Neural progenitor cell (in vitro differentiated cells): ENCODE measurements around the gene PLPPR2. TPM values are rescaled to one million over a fixed set of nuclear protein-coding genes. Genes with fewer than 3 reads are reported as not detected.

Source experiments
- DNase-seq: peaks from one replicate; pipeline ENCODE4 v3.0.0-alpha.2; 2016; ENCODE audit warnings: low spot score
- H2AFZ ChIP-seq: fragments of 200-600 bp; sonication (generic); replicated peaks from 2 replicates; pipeline ENCODE4 v1.6.1; 2016; ENCODE audit warnings: antibody characterized with exemption
- H3F3A ChIP-seq: fragments of 200-600 bp; sonication (generic); 2 replicates; pipeline ENCODE4 v1.6.1; 2016; ENCODE audit warnings: antibody characterized with exemption, low read depth
- H3K27ac ChIP-seq: fragments of 200-600 bp; sonication (generic); 2 replicates; pipeline ENCODE4 v1.5.1; 2016; ENCODE audit warnings: mild to moderate bottlenecking
- H3K27me3 ChIP-seq: fragments of 200-600 bp; sonication (generic); 2 replicates; pipeline ENCODE4 v1.6.1; 2016; ENCODE audit warnings: mild to moderate bottlenecking, moderate library complexity
- H3K36me3 ChIP-seq: fragments of 200-600 bp; sonication (generic); 2 replicates; pipeline ENCODE4 v1.5.1; 2016
- H3K4me1 ChIP-seq: fragments of 200-600 bp; sonication (generic); 2 replicates; pipeline ENCODE4 v1.6.1; 2016; ENCODE audit warnings: mixed run types
- H3K4me2 ChIP-seq: fragments of 200-600 bp; sonication (generic); 2 replicates; pipeline ENCODE4 v1.6.1; 2016
- H3K4me3 ChIP-seq: fragments of 200-600 bp; sonication (generic); 2 replicates; pipeline ENCODE4 v1.5.1; 2016
- H3K79me2 ChIP-seq: fragments of 200-600 bp; sonication (generic); 2 replicates; pipeline ENCODE4 v1.6.1; 2016; ENCODE audit warnings: low read depth
- H3K9ac ChIP-seq: fragments of 200-600 bp; sonication (generic); 2 replicates; pipeline ENCODE4 v1.6.1; 2016
- H3K9me3 ChIP-seq: fragments of 200-600 bp; sonication (generic); 2 replicates; pipeline ENCODE4 v1.5.1; 2016; ENCODE audit warnings: low read depth
- H4K20me1 ChIP-seq: fragments of 200-600 bp; sonication (generic); 2 replicates; pipeline ENCODE4 v1.6.1; 2016; ENCODE audit warnings: low read depth
- H3K27ac Mint-ChIP-seq: 3 replicates; pipeline ENCODE4 v1.8.0; 2021; ENCODE audit warnings: mixed read lengths
- H3K27me3 Mint-ChIP-seq: 2 replicates; pipeline ENCODE4 v1.8.0; 2022; ENCODE audit warnings: low read depth, mild to moderate bottlenecking, inconsistent platforms, moderate library complexity, mixed read lengths; ENCODE audit not compliant: insufficient read depth
- H3K36me3 Mint-ChIP-seq: 3 replicates; pipeline ENCODE4 v1.8.0; 2021; ENCODE audit warnings: mixed read lengths
- H3K4me1 Mint-ChIP-seq: 3 replicates; pipeline ENCODE4 v1.8.0; 2021; ENCODE audit warnings: mixed read lengths
- H3K4me3 Mint-ChIP-seq: 3 replicates; pipeline ENCODE4 v1.8.0; 2021; ENCODE audit warnings: mild to moderate bottlenecking, moderate library complexity, mixed read lengths
- H3K9me3 Mint-ChIP-seq: 3 replicates; pipeline ENCODE4 v1.8.0; 2020; ENCODE audit warnings: mixed read lengths
- CTCF ChIP-seq: fragments of 200-600 bp; sonication (generic); IDR thresholded peaks from 2 replicates; pipeline ENCODE4 v1.5.1; 2017; ENCODE audit warnings: antibody characterized with exemption, mild to moderate bottlenecking
- EZH2 ChIP-seq: fragments of 200-600 bp; sonication (generic); IDR thresholded peaks from 2 replicates; pipeline ENCODE4 v1.6.1; 2017; ENCODE audit warnings: antibody characterized with exemption, mild to moderate bottlenecking, moderate library complexity
- EZH2phosphoT487 ChIP-seq: fragments of 200-600 bp; sonication (generic); IDR thresholded peaks from 2 replicates; pipeline ENCODE4 v1.6.1; 2017; ENCODE audit warnings: antibody characterized with exemption
- total RNA-seq: library from RNA; depleted of rRNA; stranded (reverse); fragments of >200 nt; gene quantifications from 2 replicates; pipeline ENCODE4 v1.2.3, GENCODE V29; 2015; ENCODE audit warnings: low replicate concordance

PLPPR2 gene
- total RNA-seq, 1 donor from 2014 or later: 0.80 TPM

DNA sequence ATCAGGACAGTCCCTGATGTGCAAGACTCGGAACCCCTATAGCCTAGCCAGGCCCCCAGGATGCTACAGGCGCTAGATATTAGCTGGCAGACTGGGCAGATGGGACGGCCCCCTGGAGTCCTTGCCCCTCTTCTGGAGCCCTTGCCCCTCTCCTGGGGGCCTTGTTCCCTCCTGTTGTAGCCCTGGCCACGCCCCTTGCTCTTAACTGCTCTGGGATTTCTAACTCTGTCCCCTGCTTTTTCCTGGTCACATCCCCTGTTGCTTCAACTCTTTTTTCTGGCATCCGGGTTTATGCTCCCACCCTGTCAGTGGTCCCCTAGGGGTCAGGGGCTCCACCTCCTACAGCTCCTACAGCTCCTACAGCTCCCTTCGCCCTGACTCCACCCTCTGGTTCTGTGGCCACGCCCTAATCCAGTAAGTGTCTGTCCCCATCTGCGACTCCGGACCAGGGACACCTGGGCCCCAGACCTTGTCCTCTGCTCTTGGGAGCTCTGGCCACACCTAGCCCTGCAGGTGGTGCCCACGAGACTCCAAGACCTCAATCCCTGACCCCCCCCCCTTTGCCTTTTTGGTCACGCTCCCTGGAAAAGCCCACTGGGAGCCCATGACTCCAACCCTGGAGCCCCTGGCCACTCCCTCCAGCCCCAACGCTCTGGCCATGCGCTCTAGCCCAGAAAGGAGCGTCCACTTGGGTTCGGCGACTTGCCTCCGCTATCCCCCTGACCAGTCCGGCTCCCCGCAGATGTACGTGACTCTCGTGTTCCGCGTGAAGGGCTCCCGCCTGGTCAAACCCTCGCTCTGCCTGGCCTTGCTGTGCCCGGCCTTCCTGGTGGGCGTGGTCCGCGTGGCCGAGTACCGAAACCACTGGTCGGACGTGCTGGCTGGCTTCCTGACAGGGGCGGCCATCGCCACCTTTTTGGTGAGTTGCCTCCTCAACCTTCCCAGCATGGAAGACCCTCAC lies 6.8 kb downstream of the PLPPR2 start:
- Mint-ChIP-seq H3K27me3 (peaks cover 11% of the 10 kb centered on the region), H3K9me3 (no peaks in the 10 kb centered on the region), H3K4me1 (peaks cover 10% of the 10 kb centered on the region), H3K27ac (no peak overlapping the region), H3K36me3 (no peaks in the 10 kb centered on the region), H3K4me3 (peak overlapping the region; percentile 80)
- peaks cover 4% of the 10 kb centered on the region for H3K4me1 ChIP-seq
- TF ChIP-seq EZH2: no peak
- no peak for TF ChIP-seq EZH2phosphoT487
- TF ChIP-seq CTCF: no peak
- no peaks in the 10 kb centered on the region for H3K36me3 ChIP-seq
- peak overlapping the region; percentile 77 for H3K4me2 ChIP-seq
- H3K79me2 ChIP-seq: no peaks in the 10 kb centered on the region
- peaks cover 25% of the 10 kb centered on the region for H4K20me1 ChIP-seq
- H3K27me3 ChIP-seq: peaks cover 41% of the 10 kb centered on the region
- H3K4me3 ChIP-seq: peak overlapping the region; percentile 38
- no peak for DNase-seq
- H2AFZ ChIP-seq: no peak overlapping the region
- H3K9me3 ChIP-seq: no peaks in the 10 kb centered on the region
- no peak overlapping the region for H3K9ac ChIP-seq
- H3K27ac ChIP-seq: no peak overlapping the region
- H3F3A ChIP-seq: peaks cover 6% of the 10 kb centered on the region

DNA sequence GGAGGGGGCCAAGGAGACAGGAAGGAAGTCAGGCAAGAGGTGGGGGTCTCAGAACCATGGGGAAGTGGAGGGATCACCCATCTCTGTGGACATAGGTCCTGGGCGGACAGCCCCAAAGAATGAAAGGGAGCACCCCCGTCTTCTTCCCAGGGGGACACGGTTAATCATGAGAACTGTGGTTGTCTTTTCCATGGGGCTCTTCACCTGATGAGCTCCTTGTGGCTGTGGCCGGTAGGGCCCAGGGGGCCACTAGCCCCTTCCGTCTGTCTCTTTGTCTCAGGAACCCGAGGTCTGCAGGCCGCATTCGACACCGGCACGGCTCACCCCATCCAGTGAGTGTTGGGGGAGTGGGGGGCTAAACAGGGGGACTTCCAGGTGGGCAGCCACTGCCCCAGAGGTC lies 8.6 kb downstream of the PLPPR2 start:
- Histone ChIP-seq H3K79me2 (no peaks in the 10 kb centered on the region), H4K20me1 (peaks cover 25% of the 10 kb centered on the region), H2AFZ (no peak overlapping the region), H3K4me1 (peaks cover 4% of the 10 kb centered on the region), H3K9ac (no peak overlapping the region), H3K27me3 (peaks cover 24% of the 10 kb centered on the region), H3F3A (peaks cover 6% of the 10 kb centered on the region), H3K9me3 (no peaks in the 10 kb centered on the region), H3K4me3 (no peak overlapping the region), H3K36me3 (no peaks in the 10 kb centered on the region), H3K27ac (no peak overlapping the region), H3K4me2 (no peak overlapping the region)
- Mint-ChIP-seq H3K27me3 (peaks cover 5% of the 10 kb centered on the region), H3K4me3 (no peak overlapping the region), H3K27ac (no peak overlapping the region), H3K36me3 (no peaks in the 10 kb centered on the region), H3K9me3 (no peaks in the 10 kb centered on the region), H3K4me1 (peaks cover 10% of the 10 kb centered on the region)
- DNase-seq: no peak
- TF ChIP-seq EZH2 (no peak), CTCF (no peak), EZH2phosphoT487 (no peak)

GRCh38 chr19:11364296-11364904 lies 9.2 kb downstream of the PLPPR2 start:
- H4K20me1 ChIP-seq: peaks cover 30% of the 10 kb centered on the region
- Mint-ChIP-seq H3K27ac (no peak overlapping the region), H3K27me3 (peaks cover 4% of the 10 kb centered on the region), H3K4me3 (no peak overlapping the region), H3K4me1 (peaks cover 10% of the 10 kb centered on the region), H3K9me3 (no peaks in the 10 kb centered on the region), H3K36me3 (no peaks in the 10 kb centered on the region)
- H3F3A ChIP-seq: peaks cover 6% of the 10 kb centered on the region
- no peak overlapping the region for H3K27ac ChIP-seq
- H3K79me2 ChIP-seq: no peaks in the 10 kb centered on the region
- no peak overlapping the region for H2AFZ ChIP-seq
- no peaks in the 10 kb centered on the region for H3K9me3 ChIP-seq
- peaks cover 4% of the 10 kb centered on the region for H3K4me1 ChIP-seq
- H3K9ac ChIP-seq: no peak overlapping the region
- H3K4me3 ChIP-seq: no peak overlapping the region
- peaks cover 19% of the 10 kb centered on the region for H3K27me3 ChIP-seq
- DNase-seq: no peak
- no peak overlapping the region for H3K4me2 ChIP-seq
- H3K36me3 ChIP-seq: no peaks in the 10 kb centered on the region
- no peak for TF ChIP-seq EZH2
- TF ChIP-seq CTCF: no peak
- TF ChIP-seq EZH2phosphoT487: no peak
